T1000 (cell line): ENCODE data around the gene KIF26B.

Source experiments
- DNase-seq: peaks from one replicate; lab custom pipeline; 2025; ENCODE audit warnings: mixed read lengths; lab: John Stamatoyannopoulos, UW

Gene KIF26B

DNA sequence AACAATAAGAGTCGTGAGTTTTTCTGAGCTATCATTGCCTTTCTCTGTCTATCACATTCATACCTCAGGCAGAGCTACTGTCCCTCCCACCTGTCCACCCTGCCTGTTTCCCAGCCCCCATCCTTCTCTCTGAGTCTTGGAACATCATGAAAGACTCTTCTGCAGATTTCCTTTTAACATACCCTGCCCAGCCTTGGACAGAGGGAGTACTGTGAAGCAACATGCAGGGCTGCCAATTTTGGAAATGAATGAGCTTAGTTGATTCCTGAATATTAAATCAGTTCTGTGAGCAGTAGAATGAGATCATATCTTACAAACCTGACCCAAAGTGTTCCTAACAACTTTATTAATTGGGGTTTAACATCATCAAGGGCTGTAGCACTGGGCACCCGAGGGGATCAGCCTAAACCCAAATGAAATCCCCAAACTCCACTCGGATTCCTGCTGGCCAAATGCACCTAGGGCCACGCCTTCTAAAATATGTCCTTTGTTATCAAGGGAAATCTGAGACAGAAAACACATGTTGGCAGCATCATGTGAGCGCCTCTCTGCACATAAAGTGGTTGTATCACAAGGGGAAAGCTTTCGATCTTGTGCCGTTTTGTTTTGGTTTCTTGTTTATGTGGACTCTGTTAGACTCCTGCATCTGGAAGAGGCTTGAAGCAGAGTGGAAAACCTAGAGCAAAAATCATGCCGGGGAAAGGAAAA is 357.6 kb downstream of the KIF26B start:
- DNase-seq, result no peak

DNA sequence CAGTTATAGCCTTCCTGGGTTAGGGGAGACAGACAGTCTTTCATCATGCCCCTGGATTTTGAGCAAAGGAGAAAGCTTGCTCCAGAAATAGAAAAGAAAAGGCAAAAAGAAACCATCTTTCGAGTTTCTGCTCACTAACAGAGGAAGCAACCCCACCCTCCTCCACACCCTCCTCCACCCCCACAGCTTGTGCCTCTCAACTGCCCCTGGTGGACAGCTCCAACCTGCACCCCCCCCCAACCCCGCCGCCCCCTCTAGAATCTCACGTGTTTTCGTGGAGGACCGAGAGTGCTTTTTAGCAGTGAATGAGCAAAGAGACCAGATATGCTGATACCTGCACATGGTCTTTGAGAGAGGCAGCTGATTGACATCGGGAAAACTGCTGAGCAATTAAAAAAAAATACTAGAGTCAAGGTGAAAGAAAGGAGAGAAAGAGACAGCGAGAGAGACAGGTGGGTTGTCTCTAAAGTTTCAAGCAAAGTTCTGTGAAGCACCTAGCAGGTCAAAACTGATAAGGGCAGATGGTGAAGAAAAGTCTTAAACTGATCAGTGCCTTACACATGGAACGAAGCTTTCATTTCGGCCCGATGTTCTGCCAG is 358.3 kb downstream of the KIF26B start:
- DNase-seq, result no peak

DNA sequence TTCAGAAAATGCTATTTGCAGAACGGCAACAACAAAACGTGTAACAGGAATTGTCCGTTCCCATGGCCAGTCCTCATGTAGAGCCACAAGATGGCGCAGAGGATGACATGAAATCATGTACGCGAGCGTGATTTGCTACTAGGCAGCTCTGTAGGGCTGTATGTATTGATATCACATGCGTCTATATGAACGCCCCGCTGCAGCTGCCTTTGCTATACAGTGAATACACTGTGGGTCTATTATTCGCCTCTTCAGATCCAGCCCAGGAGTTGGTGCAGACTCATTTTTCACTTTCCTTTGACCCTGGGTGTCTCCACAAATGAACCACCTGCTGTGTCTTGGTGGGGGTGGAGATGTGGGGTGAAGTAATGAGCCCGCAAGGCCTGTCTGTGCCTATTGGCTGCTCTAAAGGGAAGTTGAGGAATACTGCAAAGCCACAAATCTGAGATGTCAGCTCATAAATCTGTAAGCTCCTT is 361.5 kb downstream of the KIF26B start:
- DNase-seq, result no peak

DNA sequence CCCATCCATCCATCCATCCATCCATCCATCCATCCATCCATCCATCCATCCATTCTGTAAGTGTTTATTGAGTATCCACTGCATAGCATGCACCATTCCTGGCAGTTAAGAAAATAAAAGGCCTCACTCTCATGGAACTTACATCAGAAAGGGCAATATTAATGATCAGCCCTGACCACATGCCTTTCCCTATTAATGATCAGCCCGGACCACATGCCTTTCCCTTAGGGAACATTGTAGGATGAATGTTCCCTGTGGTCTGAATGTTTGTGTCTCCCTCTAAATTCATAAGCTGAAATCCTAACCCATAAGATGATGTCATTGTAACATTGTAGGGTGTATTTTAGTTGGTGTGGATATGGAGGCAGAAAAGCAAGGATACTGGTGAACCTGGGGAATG is 365.8 kb downstream of the KIF26B start:
- DNase-seq, result no peak

DNA sequence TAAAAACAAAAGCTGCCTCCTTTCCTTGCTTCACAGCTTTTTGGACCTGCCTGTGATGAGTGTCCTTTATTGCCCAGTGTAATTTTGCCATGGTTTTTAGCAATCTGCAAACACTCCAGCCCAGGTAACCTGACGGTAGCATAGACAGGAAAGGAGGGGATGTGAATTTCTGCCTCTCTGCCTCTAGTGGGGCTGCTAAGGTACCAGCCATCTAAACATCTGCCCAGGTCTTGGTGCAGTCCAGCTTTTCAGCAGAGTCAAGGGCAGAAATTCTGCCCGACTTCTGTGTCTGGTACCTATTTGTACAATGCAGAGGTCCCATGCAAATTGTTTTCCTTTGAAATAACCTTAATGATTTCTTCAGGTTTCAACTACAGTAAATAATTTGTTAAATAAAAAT is 371.4 kb downstream of the KIF26B start:
- DNase-seq, result no peak

DNA sequence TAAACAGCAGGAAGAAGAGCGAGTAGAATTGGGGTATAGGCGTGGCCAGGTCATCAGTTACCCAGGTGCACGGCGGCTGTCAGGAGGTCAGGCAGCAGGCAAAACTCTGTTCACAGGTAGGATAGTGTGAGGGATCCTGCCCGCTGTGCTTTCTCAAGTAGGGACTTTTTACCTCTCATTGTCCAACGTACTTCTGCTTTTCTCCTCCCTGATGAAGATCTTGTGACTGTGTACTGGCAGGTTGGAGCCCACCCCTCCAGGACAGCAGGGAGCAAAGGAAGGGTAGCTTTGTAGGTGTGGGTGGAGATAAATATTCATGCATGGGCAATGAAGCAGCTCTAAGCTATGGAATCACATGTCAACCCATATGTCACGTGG is 373.5 kb downstream of the KIF26B start:
- DNase-seq, result no peak

DNA sequence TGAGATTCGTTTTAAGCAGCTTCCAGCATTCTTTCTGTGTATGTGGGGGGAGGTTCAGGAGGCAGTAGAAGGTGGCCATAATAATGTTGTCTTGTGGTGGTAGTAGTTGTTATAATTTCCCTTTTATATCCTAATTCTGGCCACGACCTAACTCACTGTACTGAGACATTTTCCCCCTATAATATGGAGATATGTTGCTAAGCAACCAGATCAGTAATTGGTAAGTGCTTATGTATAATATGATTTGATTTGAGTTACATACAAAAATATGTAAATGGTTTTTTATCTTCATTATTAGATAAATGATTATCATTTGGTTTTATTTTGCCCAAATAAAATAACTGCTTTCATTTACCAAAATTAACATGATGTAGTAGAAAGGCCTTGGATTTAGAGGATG is 376.2 kb downstream of the KIF26B start:
- no peak for DNase-seq

DNA sequence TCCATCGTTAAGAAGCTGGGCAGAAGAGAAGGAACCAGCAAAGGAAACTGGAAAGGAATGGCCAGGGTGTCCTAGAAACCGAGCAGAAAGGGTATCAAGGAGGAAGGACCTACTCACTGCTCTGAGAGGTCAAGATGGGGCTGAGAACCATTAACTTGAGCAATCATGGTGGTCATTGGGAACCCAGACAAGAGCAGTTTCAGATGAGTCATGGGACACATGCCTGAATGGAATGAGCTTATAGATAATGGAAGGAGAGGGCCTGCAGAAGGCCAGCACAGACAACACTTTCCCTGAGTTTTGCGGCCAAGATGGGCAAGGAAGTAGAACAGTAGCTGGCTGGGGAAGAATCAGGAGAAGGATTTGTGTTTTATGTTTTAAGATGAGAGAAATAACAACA is 383.2 kb downstream of the KIF26B start:
- no peak for DNase-seq

DNA sequence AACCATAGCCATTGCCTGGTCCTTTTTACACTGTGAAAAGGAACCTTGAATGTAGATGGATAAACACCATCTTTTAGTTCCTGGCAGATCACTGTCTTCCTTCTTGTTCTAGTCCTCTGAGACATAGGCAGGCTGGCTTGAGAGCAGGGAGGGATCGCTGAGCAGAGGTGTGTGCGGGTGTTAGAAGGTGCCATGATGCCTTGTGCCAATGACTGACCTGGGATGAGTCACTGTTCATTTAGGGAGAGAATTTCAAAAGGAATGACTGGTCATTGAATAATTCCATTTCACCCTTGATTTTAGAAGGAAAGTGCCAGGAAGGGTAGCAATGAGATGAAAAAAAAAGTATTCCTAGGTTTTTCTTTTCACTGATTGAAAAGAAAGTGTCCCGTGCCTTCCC is 383.9 kb downstream of the KIF26B start:
- DNase-seq, result no peak

DNA sequence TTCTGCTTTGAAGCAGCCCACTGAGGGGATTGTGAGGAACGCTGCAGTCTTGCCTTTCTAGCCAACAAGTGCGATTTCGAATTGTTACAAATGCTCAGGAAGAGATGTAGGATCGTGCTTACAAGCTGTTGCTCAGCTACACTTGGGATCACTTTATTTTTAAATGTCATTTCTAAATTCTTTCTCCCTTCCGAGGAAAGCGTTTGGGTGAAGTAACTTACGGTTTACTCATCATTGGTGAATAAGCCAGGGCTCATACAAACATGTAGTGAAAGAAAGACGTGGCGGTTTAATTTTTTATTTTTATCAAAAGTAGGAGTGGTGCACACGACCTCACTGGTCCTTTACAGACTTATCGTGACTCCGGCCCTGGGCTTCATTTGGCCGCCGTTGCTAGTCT is 386.6 kb downstream of the KIF26B start:
- DNase-seq, result no peak

DNA sequence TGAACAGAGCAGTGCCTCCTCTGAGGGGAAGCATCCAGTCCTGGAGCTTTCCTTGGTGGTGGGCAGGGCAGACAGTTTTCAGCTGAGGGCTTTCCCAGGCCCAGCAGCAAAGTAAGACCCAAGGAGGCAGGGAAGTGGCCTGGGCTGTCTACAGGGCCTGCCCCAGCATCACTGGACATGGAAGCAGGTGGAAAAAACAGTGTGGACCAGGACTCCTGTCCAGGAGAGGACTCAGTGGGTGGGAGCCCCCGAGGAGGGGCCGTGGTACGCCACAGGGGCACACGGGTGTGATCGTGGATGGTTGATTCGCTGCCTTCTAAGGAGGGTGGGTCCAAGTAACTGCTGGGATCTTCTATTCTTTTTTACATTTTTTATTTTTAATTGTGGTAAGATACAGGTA is 387.6 kb downstream of the KIF26B start:
- no peak for DNase-seq

DNA sequence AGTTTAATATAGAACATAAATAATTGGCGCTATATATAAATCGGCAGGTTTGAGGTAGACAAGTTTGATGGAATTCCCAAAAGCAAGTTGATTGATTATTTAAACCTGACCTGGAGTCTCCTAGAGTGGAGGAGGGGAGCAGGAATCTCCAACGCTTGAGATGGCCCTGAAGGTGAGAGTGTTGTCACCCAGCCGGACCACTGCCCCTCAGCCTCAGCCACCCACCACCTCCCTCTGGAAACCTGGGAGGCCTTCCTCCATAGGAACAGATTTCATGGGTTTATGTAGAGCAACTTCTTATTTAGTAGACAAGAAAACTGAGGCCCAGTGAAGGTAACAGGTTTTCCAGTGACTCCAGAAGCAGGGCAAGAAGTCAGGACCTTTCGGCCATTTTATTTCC is 389.5 kb downstream of the KIF26B start:
- DNase-seq, result no peak

DNA sequence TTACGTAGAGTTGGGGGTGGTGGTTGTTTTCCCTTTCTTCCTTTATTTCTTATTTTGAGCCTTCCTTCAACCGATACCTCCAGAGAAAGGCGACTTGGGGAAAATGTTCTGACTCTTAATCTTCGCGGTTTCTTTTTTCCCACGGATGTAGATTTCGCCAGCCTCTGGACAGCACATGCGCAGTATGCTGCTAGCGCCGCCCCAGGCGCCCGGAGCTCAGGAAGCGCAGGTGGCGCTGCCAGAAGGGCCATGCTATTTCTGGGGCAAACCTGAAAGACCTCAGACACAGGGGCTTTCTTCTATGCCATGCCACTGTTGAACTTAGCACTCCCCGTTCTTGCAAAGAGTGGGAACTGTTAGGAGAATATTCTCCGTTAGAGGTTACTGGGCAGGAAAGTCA is 392.1 kb downstream of the KIF26B start:
- DNase-seq, result no peak

DNA sequence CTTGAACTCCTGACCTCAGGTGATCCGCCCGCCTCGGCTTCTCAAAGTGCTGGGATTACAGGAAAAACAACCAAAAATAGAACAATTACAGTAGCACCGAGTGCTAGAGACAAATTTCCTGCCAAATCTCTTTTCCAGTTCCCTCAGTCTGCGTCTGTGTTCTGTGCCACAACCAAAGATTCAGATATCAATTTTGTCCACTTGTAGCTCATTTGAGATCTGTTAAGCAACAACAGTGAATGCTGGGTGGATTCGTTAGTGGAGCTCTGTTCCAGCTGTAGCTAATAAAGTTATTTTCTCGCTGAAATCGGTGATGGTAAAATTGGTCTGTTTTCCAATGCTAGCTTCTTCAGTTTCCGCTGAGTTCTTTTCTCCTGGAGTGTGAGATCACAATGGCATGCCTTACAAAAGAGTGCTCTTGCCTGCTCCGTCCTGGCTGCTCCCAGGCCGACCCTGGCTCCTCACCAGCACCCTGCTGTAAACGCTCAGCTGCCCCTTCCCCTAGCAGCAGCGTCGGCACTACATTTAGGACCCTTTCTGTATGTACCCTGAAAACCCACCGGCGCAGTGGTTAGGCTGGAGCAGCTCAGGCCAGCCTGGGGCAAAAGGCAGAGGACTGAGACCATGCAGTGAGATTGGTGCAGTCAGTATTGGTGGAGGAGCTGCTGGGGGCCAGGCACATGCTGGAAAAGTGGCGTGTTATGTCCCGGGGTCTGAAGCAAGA is 395.4 kb downstream of the KIF26B start:
- DNase-seq, result no peak

DNA sequence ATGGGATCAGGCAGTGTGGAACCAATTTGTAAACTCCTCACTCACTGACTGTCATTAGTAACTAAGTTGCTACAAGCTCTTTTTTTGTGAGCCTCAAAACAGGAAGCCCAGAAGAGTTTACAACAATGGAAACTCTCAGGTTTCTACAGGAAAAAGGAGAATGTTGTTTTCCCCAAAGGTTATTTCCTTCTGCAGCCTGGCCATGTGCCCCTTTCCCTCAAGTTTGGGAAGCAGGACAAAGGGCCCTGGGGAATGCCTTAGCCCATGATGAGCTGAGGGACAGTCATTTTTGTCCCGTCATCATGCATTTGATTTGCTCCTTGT is 395.9 kb downstream of the KIF26B start:
- DNase-seq, result no peak

DNA sequence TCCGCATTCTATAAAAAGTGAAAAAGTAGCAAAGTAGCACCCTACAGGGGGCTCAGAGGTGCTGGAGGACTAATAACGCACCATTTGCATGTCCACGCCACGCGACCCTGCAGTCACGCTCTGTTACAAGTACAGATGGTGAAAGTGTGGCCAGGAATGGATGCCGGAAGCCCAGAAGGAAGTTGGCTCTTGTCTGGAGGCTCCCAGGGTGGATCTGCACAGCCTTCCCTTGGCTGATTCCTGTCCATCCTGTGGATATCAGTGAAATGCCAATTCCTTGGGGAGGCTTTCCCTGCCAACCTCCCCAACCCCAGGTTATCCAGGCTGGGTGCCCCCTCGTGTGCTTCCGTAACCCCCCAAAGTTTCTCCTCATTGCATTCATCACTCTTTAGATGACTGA is 396.8 kb downstream of the KIF26B start:
- DNase-seq, result no peak

DNA sequence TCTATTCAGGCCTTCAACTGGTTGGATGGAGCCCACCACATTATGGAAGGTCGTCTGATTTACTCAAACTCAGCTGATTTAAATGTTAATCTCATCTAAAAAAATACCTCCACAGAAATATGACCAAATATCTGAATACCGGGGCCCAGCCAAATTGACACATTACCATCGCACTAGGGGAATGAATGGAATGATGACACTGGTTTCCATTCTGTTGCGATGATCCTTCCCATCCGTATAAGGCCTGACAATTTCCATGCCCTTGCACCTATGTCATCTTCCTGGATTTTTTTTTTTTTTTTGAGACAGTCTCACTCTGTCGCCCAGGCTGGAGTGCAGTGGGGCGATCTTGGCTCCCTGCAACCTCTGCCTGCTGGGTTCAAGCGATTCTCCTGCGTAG is 397.5 kb downstream of the KIF26B start:
- DNase-seq, result no peak

DNA sequence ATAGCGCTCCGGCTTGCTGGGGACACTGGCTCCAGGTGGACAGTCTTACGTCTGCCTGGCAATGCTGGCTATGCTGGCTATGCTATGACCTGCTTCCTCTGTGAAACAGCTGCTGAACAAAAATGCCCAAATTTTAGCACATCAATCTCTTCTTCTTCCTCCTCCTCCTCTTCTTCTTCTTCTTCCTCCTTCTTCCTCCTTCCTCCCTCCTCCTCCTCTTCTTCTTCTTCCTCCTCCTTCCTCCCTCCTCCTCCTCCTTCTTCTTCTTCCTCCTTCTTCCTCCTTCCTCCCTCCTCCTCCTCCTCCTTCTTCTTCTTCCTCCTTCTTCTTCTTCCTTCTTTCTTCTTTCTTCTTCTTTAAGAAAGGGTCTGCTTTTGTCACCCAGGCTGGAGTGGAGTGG is 401.3 kb downstream of the KIF26B start:
- no peak for DNase-seq

DNA sequence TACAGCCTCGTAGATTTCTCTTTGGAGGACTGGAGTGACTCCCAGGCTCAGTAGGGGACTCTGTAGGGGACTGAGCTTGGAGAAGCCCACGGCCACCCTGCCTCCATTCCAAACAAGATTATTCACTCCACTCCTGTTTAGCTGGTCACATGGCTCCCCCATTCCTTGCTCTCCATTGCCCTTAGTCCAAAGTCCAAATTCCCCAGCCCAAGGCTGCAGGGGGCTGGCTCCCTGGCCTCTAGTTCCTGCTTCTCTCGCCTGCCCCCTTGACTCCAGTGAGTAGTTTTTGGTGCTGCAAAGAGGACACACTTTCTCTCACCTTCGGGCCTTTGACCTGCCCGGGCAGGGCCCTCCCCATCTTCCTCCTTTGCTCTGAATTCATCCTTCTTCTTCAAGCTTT is 403.3 kb downstream of the KIF26B start:
- no peak for DNase-seq

DNA sequence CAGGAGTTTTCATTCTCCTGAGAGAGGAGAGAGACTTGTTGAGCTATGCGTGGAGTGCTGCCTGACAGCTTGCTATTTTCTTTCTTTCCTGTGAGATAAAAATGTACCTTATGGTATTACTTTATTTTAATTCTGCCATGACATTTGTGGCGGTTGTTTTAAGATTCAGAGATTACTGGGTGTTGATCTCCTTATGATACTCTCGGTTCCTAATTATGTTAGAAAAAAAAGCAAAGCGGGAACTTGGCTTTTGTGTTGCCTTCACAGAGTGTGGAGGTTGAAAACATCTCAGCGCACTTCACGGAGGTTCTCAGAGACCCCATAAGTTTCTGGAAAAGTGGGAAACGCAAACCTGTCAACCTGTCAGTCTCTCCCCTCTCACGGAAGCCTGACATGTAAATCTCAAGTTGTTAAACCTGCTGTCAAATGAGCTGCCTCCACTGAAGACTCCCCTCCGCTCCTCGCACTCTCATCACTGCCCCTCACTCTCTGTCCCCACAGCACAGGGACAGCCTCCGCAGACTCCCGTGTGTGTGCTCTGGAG is 405.6 kb downstream of the KIF26B start:
- no peak for DNase-seq

DNA sequence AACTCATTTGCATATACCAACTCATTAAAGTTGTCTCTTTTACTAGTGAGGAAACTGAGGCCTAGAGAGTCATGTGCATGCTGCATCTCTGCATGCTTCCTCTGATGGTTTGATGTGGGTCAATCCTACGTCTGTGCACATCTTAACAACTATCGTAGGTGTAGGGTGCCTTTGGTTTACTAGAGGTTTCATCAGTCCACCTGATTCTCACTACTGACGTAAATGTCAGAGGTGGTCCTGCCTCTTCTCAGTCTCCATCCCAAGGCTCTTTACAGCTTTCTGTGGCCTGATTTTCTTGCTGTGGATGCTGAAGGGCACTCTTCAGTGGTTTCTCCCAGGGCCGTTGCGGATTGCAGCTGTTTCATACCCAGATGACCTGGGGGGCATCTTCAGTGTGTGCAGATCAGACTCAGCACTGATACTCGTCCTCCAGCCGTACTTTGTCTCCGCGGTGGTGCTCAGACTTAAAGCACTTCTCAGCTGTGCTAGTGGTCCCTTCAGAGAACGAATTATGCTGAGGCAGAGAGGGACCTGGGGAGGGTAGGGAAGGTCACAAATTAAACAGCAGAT is 407.0 kb downstream of the KIF26B start:
- DNase-seq, result no peak

DNA sequence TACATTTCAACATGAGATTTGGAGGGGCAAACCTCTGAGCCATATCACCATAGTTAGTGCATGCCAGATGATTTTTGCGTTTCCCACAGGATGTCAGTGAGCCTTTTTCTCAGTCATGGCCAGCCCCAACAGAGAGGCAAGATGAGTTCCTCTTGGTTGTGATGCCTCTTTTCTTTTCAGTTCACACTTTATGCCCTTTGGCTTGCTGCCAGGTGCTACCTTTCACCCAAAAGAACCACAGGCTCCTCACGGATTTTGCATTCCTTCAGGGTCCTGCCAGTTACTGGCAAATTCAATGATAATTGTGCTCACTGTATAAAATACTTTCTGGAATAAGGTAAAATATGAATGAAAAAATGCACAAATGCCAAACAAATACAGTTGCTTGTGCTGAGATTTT is 411.3 kb downstream of the KIF26B start:
- no peak for DNase-seq

DNA sequence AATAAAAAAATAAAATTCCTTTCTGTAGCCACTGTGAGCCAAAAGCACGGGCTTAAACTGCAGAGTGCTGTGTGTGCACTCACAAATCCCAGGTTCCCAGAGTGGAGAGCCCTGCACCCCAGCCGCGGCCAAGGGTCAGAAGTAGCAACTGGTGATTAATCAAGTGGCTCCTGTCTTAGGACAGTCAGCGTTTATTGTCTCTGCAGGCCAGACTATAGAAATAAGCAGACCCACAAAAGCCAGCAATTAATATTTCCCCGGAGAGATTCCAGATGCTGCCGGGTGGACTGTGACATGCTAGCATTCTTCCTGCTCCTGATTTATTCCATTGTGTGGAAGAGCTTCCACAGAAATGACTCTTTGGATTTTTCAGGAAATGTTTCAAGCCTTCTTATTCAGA is 412.2 kb downstream of the KIF26B start:
- DNase-seq, result no peak
